ENCODE measurements around the gene C3orf18.

C3orf18 gene

GRCh38 chr3:50577348-50577747, 9.8 kb upstream of the C3orf18 start:
- DNase-seq = no peak

DNA sequence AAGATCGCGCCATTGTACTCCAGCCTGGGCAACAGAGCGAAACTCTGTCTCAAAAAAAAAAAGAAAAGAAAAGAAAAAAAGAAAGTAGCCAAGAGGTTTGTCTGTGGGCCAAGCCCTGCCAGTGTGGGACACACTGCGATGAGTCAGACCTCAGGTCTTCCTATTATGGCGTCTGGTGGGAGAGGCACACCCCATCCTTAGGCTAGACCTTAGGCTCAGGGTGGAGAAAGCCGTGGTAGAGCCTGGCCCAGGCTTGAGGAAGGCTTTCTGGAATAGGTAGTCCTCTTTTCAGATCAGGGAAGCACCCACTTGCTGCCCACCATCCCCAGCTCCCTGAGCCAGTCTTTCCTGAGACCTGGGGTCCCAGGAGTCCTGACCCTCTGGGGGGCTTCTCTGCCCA, 7.8 kb upstream of the C3orf18 start:
- no peak for DNase-seq

DNA sequence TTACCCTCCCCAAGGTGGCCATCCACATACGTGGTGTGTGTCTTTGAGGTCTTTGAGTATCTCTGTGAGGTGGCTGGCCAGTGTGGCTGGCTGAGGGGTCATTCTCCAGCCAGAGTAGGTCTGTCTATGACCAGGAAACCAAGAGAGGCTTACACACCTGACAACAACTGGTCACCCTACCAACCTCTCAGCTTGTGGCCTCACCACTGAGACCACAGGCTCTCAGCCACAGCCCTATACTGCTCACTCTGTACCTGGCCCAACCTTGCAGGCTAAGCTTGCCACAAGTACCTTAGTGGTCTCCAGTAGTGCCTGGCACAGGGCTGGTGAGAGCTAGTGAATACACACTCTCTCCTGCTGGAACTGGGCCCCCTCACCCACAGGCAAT, 6.9 kb upstream of the C3orf18 start:
- no peak for DNase-seq

- no peak for DNase-seq
These were observed 6.3 kb upstream of the C3orf18 start for GRCh38 chr3:50573566-50574443.

DNA sequence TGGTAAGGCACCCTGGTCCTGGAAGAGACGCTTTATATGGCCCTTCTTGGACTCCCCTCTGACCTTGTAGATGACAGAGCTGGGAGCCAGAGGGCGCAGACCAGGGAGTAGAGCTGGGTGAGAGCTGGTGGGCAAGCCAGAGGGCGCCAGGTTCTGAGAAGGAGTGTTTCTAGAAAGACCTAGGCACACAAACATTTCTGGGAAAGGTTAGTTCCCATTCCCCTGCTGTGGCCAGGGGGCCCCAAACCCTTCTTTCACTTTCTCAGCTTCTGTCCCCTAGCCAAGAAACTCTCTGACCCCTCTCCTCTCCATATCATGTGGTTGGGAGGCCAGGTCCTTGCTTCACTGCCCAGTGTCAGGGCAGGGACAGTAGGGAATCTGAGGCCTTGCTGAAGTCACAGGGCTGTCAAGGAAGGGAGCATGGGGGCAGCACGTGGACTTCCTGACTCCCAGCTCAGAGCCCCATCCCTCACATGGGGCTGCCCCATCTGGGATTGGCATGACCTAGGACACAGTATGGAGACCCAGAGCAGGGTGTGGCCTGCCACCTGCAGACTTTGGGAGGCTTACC, 5.3 kb upstream of the C3orf18 start:
- DNase-seq = no peak

DNA sequence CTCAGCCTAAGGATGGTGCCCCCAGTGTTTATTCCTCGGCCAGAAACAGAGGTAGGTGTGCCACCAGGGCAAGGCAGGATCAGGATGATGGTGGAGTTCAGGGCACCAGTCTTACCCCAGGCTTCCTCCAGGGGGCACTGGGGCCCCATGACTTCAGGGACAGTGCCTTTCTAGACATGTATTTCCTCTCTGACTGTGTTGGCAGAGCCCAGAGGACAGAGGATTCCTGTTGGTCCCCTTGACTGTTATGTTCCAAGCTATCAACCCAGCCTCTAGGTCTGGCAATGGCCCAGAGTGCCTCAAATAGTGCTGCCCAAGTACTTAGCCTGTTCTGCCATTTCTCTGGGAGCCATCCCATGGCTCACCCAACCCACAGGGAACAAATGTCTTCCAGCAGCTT, 4.6 kb upstream of the C3orf18 start:
- peak; percentile 7 for DNase-seq

DNA sequence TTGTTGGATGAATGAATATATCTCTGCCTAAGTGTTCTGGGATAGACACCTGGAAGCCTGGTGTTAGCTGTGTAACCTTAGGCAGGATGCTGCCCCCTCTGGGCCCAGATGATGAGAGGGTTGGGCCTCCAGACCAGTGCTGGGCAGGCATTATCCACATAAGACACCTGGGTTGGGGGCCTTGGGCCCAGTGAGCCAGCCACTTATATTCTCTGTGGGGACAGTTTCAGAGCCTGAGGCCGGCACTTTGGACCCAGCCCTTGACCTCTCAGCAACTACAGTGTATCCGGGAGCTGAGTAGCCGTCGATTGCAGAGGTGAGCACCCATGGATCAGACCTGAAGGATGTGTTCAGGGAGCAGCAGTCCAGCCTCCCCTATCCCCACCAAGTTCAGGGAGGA, 3.9 kb upstream of the C3orf18 start:
- no peak for DNase-seq

GRCh38 chr3:50570508-50571279, 3.1 kb upstream of the C3orf18 start:
- no peak for DNase-seq

DNA sequence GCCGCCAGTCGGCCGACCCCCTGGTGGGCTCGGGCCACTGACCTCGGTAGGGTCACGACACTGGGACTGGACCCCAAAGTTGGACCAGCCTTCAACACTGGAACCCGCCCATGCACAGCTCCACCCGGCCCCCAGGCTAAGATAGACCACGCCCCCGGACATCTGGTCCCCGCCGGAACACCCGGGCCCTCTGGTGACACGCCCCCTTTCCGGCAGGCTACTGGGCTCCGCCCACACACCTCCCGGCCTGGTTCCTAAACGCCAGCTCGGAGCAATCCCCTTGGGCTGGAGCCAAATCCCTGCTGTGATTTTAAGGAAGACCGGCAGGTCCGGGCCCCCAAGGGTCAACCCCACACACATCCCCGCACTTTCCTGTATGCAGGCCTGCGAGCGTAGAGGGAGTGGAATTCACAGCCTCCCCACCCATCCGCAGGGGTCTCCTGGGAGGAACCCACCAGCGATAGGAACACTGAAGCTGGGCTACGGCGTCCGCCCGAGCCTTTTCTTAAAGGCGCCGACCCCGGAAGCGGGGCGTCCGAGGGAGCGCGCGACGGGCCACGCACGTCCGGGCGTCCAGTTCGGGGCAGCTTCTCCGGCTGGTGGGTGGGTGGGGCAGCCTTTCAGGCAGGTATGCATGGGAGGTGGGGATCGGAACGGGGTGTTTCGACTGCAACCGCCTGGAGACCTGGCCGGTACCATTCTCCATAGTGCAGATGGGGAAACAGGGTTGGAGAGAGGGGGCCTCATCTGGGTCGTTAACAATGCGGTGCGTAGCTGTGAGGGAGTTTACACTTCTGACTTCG, 1.6 kb upstream of the C3orf18 start, which contains the start of gene HEMK1:
HEMK1 (plus strand) TSS at position 576 of the 803 bp plus-strand sequence. CDS start 1,583 bp downstream, outside the sequence.
- DNase-seq = peak; percentile 91

DNA sequence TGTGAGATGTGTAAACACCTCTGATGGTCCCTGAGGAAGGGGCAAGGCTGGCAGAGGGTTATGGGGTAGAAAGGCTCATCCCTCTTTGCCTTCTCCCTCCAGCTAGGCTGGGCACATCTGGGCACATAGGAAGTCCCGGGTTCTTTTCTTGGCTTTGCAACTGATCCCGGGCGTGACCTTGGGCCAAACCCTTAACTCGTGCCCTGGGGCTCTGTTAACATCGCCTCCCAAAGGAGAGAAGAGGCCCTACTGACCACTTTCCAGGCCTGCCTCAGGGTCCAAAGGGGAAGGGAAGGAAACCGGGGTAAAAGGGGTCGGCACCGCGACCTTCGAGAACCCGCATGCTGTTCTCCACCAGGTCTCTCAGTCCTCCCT, 549 bp downstream of the C3orf18 start:
- DNase-seq = no peak

GRCh38 chr3:50564321-50564720, 3.2 kb downstream of the C3orf18 start:
- no peak for DNase-seq

- DNase-seq = no peak
These were observed 3.7 kb downstream of the C3orf18 start for GRCh38 chr3:50563867-50564266.

DNA sequence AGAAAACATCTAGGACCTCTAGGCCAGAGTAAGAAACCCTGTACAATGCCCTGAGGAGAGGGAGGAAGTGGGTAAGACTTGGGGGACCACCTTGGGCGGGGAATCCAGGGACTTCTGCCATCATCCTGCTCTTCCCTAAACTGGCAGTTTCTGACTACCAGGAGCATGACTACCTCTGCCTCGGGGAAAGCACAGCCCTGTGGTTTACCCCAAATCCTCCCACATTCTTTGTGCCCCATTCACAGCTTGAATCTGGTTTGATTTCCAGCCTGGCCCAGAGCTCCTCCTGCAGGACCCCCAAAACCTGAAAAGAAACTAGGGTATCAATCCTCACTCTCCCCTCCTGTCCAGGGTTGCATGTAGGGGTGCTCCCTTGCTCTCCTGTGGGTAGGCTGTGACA, 4.7 kb downstream of the C3orf18 start:
- no peak for DNase-seq

DNA sequence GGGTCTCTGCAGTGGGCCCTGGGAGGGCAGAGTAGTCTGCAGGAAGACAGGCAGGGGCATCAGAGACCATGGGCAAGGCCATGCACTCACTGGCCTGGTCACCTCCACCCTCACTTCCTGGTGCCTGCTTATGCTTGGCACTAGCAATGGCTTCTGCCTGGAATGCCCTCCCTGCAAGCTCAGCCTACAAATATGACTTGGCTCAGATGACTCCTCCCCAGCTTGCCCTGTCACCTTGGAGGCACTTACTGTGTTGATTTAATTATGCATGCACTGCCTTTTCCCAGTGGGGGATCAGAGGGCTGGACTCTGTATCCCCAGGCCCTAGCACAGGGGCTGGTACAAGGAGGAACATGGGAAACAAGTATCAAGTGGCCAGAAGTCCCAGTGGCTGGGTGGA, 7.8 kb downstream of the C3orf18 start:
- DNase-seq = no peak

DNA sequence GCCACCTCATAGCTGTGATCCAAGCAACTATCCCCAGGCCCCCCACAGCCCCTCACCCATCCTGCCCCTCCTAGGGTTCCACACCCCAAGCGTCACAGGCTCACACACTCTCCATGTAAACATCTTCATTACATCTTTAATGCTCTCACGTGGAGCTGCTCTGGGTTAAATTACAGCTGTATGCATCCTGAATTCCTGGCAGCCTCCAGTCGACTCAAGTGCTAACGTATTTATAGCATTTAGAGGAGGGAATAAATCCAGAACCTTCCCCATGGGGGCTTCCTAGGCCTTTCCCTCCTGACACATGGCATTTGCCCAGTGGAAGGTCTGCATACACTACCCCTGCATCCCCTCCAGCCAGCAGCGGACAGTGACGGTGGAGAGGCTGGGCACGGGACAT, 9.6 kb downstream of the C3orf18 start:
- no peak for DNase-seq

- DNase-seq = no peak
These were observed 10.4 kb downstream of the C3orf18 start for GRCh38 chr3:50557106-50557505.

GRCh38 chr3:50554553-50554952, 13.0 kb downstream of the C3orf18 start:
- DNase-seq = no peak

GRCh38 chr3:50552598-50552997, 14.9 kb downstream of the C3orf18 start:
- no peak for DNase-seq

- no peak for DNase-seq
These were observed 15.7 kb downstream of the C3orf18 start for GRCh38 chr3:50551681-50552435.

DNA sequence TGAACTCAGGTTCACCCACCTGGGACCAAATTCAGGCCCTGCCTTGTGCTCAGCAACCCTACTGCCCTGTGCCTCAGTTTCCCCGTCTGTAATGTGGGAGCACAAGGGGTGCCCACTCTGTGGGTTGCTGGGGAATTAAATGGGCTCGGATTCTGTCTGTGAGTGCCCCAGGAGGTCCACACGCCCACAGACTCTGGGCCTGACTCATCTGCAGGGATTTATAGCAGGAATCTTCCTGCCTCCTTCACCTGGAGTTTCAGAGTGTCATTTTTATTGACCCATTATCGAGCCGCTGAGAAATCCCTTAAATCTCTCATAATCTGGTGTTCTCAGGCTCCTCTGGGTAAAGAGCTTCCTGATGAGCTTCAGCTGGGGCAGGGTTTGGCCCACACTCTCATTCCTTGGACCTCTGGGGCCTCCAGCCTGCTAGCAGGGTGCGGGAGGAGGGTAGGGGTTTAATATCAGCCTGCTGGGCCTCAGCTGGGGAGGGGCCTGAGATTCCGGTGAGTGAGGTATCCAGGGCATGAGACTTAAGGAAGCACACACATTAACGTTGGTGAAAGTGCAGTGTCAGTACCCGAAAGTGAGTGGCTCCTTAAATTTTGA, 16.4 kb downstream of the C3orf18 start:
- DNase-seq = no peak

DNA sequence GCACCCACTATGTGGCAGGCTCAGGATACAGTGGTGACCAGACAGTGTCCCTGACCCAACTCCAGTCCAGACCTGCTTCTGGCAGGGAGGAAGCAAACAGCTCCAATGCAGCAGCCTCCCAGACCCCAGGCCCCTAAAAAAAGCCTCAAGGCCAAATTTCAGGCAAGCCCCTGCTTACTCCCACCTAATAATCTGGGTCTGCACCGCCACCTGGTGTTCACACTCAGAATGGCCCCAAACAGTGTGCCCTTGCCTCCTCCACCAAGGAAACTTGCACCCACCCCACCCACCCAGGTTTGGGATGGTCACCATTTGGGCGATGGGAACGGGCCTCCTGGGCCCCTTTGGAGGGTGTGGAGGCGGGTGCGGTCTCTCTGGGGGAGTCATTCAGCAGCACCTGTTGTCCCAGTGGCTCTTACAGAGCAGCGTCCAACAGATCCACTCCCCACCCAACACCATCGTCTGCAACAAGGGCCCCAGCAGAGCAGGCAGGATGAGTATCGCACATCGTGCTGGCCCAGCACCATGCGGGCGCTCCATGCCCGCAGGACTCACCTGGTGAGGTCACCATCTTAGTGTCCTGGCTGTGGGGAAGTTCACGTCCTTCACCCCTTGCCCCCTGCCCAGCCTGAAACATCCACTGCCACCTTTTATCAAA, 17.3 kb downstream of the C3orf18 start:
- peak; percentile 24 for DNase-seq

Data from NCI-H146 (cell line).